H1 (cell line): ENCODE measurements around the gene RNF44.

Experiments
- ASH2L ChIP-seq: fragments of 200-600, 300-600 bp; sonication (generic); IDR thresholded peaks from one replicate; pipeline ENCODE4 v1.7.1; 2017; ENCODE audit warnings: low read length
- CBX5 ChIP-seq: fragments of 300-800, 300-1000 bp; sonication (generic); IDR thresholded peaks from 2 replicates; pipeline ENCODE4 v1.7.1; 2016; ENCODE audit warnings: antibody characterized with exemption, low read length, low read depth
- CHD1 ChIP-seq: IDR thresholded peaks from 2 replicates; pipeline ENCODE4 v1.6.1; 2012; ENCODE audit warnings: low read depth, low read length, improper control_type of control experiment
- CHD2 ChIP-seq: IDR thresholded peaks from 2 replicates; pipeline ENCODE4 v1.6.1; 2012; ENCODE audit warnings: low read length, improper control_type of control experiment
- CTBP2 ChIP-seq: IDR thresholded peaks from 2 replicates; pipeline ENCODE4 v1.7.0; 2011; ENCODE audit warnings: borderline replicate concordance, mild to moderate bottlenecking, moderate library complexity, mixed read lengths, low read length; ENCODE audit not compliant: insufficient read depth, insufficient read length
- EP300 ChIP-seq, 2 experiments: IDR thresholded peaks; 1 replicate in 1 of 2; 2 replicates in 1 of 2; pipeline ENCODE4 v1.6.1; 2011 to 2012; ENCODE audit warnings: low read depth in 2 of 2, low read length in 2 of 2, mild to moderate bottlenecking in 2 of 2, borderline replicate concordance in 1 of 2, inconsistent platforms in 1 of 2, moderate library complexity in 1 of 2
- EZH2 ChIP-seq: fragments of 200-600 bp; sonication (generic); IDR thresholded peaks from 2 replicates; pipeline ENCODE4 v1.7.1; 2012; ENCODE audit warnings: low read depth, mild to moderate bottlenecking, moderate library complexity, low read length, inconsistent platforms; ENCODE audit not compliant: severe bottlenecking
- POLR2AphosphoS5 ChIP-seq: IDR thresholded peaks from 2 replicates; pipeline ENCODE4 v1.6.1; 2011; ENCODE audit warnings: low read depth, low read length
- RAD21 ChIP-seq, 2 experiments: IDR thresholded peaks in 1 of 2; conservative IDR thresholded peaks in 1 of 2; 2 replicates each; pipeline ENCODE4 v1.6.1; 2011; ENCODE audit warnings: low read depth in 2 of 2, low read length in 2 of 2, improper control_type of control experiment in 1 of 2, inconsistent platforms in 1 of 2, mild to moderate bottlenecking in 1 of 2, moderate library complexity in 1 of 2
- SIN3A ChIP-seq, 2 experiments: IDR thresholded peaks in 1 of 2; conservative IDR thresholded peaks in 1 of 2; 2 replicates each; pipeline ENCODE4 v1.6.1; 2011 to 2012; ENCODE audit warnings: low read length in 2 of 2, improper control_type of control experiment in 1 of 2, low read depth in 1 of 2, mild to moderate bottlenecking in 1 of 2
- SUZ12 ChIP-seq: fragments of 200-600 bp; sonication (generic); IDR thresholded peaks from 2 replicates; pipeline ENCODE4 v1.6.1; 2012; ENCODE audit warnings: mild to moderate bottlenecking, inconsistent platforms, low read length, moderate library complexity, mixed read lengths
- TAF1 ChIP-seq: IDR thresholded peaks from 2 replicates; pipeline ENCODE4 v1.6.1; 2011; ENCODE audit warnings: mild to moderate bottlenecking, low read depth, low read length
- TCF12 ChIP-seq: IDR thresholded peaks from 2 replicates; pipeline ENCODE4 v1.6.1; 2011; ENCODE audit warnings: low read depth, mild to moderate bottlenecking, low read length
- TF ChIP-seq, protein P1 (sequence below), 3 experiments: IDR thresholded peaks; 1 replicate in 2 of 3; 2 replicates in 1 of 3; pipeline versions ENCODE4 v1.5.1 to v1.6.1; 2011; ENCODE audit warnings: low read length in 3 of 3, mild to moderate bottlenecking in 3 of 3, inconsistent platforms in 2 of 3, low read depth in 1 of 3, moderate library complexity in 1 of 3; ENCODE audit not compliant: insufficient read depth in 1 of 3; ENCODE audit errors: control extremely low read depth in 1 of 3

DNA sequence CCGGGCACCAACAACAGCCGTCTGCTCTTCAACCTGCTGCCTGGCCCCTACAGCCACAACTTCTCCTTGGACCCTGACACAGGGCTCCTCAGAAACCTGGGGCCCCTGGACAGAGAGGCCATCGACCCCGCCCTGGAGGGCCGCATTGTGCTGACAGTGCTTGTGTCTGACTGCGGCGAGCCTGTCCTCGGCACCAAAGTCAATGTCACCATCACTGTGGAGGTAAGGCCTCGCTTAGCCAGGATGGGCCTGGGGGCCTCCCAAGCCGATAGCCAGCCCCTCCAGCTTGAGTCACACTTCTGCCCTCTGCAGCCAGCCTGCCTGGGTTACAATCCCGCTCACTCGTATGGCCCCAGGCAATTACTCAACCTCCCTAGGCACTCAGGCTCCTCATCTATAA is 44.2 kb upstream of the RNF44 start:
- TF ChIP-seq RAD21 (IDR thresholded peaks at IDR 0.05 in 1 of 2, conservative IDR thresholded peaks at IDR 0.05 in 1 of 2; ENCODE audit: low read depth in 2 of 2, low read length in 2 of 2) (no peak), TCF12 (no peak), TAF1 (no peak), EP300 (IDR thresholded peaks at IDR 0.05; ENCODE audit: borderline replicate concordance in 1 of 2, low read depth in 2 of 2, low read length in 2 of 2) (no peak), SUZ12 (no peak), EZH2 (no peak), ASH2L (no peak), CBX5 (no peak), POLR2AphosphoS5 (no peak), SIN3A (conservative IDR thresholded peaks at IDR 0.05 in 1 of 2, IDR thresholded peaks at IDR 0.05 in 1 of 2; ENCODE audit: low read depth in 1 of 2, low read length in 2 of 2) (no peak), CHD2 (no peak), CHD1 (no peak), CTBP2 (no peak)
- TF ChIP-seq, protein P1, sequence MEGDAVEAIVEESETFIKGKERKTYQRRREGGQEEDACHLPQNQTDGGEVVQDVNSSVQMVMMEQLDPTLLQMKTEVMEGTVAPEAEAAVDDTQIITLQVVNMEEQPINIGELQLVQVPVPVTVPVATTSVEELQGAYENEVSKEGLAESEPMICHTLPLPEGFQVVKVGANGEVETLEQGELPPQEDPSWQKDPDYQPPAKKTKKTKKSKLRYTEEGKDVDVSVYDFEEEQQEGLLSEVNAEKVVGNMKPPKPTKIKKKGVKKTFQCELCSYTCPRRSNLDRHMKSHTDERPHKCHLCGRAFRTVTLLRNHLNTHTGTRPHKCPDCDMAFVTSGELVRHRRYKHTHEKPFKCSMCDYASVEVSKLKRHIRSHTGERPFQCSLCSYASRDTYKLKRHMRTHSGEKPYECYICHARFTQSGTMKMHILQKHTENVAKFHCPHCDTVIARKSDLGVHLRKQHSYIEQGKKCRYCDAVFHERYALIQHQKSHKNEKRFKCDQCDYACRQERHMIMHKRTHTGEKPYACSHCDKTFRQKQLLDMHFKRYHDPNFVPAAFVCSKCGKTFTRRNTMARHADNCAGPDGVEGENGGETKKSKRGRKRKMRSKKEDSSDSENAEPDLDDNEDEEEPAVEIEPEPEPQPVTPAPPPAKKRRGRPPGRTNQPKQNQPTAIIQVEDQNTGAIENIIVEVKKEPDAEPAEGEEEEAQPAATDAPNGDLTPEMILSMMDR (IDR thresholded peaks at IDR 0.05; ENCODE audit: control extremely low read depth in 1 of 3, insufficient read depth in 1 of 3, low read depth in 1 of 3, low read length in 3 of 3) = 0 out of 4 replicates have a peak, but pooled peaks of 1 of the 3 experiments have one; percentile 4
